Eye (tissue), 1 donor: Measurements from ENCODE around the gene MRPL2.
A peak's percentile ranks its signal among the peaks of the same experiment; 100 is the strongest.
"Not testable (repeated sequence)": the region's sequence is repeated elsewhere in the genome, so short reads cannot be mapped to it uniquely, and the experiment has no call there.

Source experiments
- DNase-seq: peaks from one replicate; pipeline ENCODE4 v3.0.0-alpha.2; 2015

Gene MRPL2

GRCh38 chr6:43052225-43052841 lies 6.9 kb downstream of the MRPL2 start:
- DNase-seq, result no peak

- DNase-seq, result no peak
Observed at GRCh38 chr6:43050981-43051380, 8.3 kb downstream of the MRPL2 start.

GRCh38 chr6:43047998-43048397 lies 11.2 kb downstream of the MRPL2 start:
- DNase-seq, result no peak

GRCh38 chr6:43045371-43045930 lies 13.8 kb downstream of the MRPL2 start:
- no peak for DNase-seq

GRCh38 chr6:43043310-43043709 lies 15.9 kb downstream of the MRPL2 start:
- no peak for DNase-seq

GRCh38 chr6:43041475-43041874 lies 17.8 kb downstream of the MRPL2 start:
- not testable (repeated sequence) for DNase-seq

GRCh38 chr6:43040542-43041257 lies 18.5 kb downstream of the MRPL2 start:
- DNase-seq, result no peak

GRCh38 chr6:43038727-43039126 lies 20.5 kb downstream of the MRPL2 start:
- DNase-seq, result no peak

- DNase-seq, result no peak
Observed at GRCh38 chr6:43037706-43038105, 21.5 kb downstream of the MRPL2 start.

GRCh38 chr6:43037197-43037596 lies 22.0 kb downstream of the MRPL2 start:
- no peak for DNase-seq

- DNase-seq, result no peak
Observed at GRCh38 chr6:43036712-43037111, 22.5 kb downstream of the MRPL2 start.

- no peak for DNase-seq
Observed at GRCh38 chr6:43035495-43036194, 23.6 kb downstream of the MRPL2 start.

GRCh38 chr6:43034190-43034525 lies 25.1 kb downstream of the MRPL2 start:
- no peak for DNase-seq

- DNase-seq, result no peak
Observed at GRCh38 chr6:43033496-43034189, 25.6 kb downstream of the MRPL2 start.

GRCh38 chr6:43032326-43032725 lies 26.9 kb downstream of the MRPL2 start:
- DNase-seq, result no peak

GRCh38 chr6:43029120-43029519 lies 30.1 kb downstream of the MRPL2 start:
- no peak for DNase-seq

GRCh38 chr6:43026365-43026764 lies 32.9 kb downstream of the MRPL2 start:
- DNase-seq, result no peak

- DNase-seq, result no peak
Observed at GRCh38 chr6:43024436-43024835, 34.8 kb downstream of the MRPL2 start.

- DNase-seq, result peak; percentile 86
Observed at GRCh38 chr6:43021270-43022047, 37.8 kb downstream of the MRPL2 start, which contains the start of gene RRP36. RRP36 (plus strand) TSS chr6:43021623; CDS start chr6:43021655, 32 bp downstream.

- DNase-seq, result no peak
Observed at GRCh38 chr6:43020847-43021246, 38.4 kb downstream of the MRPL2 start.

- no peak for DNase-seq
Observed at GRCh38 chr6:43020052-43020705, 39.1 kb downstream of the MRPL2 start.

GRCh38 chr6:43019152-43019551 lies 40.1 kb downstream of the MRPL2 start:
- DNase-seq, result no peak
